ENCODE measurements around the gene TRDN.
"Not testable (repeated sequence)": the region's sequence is repeated elsewhere in the genome, so short reads cannot be mapped to it uniquely, and the experiment has no call there.

The TRDN gene

DNA sequence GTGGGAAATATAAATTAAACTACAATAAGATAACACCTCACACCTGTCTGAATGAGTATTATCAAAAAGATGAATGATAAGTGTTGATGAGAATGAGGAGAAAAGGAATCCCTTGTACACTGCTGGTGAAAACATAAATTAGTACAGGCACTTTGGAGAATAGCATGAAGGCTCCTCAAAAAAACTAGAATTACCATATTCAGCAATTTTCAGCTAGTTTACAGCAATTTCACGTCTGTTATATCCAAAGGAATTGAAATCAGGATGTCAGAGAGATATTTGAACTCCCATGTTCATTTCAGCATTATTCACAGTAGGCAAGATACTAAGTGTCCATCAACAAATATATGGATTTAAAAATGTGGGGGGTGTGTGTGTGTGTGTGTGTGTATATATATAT is 348.1 kb downstream of the TRDN start:
- no peak for DNase-seq (ENCODE audit: low read depth)

DNA sequence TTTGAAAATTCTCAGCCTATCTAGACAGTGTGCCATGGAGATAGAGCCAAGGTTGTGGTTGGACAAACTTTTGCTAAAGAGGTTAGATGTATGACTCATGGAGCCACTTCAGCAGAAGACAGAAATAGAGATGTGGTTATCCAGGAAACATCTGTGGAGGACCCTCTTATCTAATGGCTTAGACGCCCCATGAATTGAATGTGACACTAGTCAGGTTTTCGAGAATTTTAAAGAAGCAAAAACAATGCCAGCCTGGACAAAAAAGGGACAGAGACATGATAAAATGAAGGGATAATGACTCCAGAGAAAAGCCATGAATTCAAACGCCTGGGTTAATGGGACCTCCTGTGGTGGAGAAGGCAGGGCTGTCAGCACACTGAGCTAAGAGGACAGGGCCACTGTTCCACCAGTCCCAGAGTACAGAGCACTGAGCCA is 360.2 kb downstream of the TRDN start:
- DNase-seq (ENCODE audit: low read depth), result no peak

DNA sequence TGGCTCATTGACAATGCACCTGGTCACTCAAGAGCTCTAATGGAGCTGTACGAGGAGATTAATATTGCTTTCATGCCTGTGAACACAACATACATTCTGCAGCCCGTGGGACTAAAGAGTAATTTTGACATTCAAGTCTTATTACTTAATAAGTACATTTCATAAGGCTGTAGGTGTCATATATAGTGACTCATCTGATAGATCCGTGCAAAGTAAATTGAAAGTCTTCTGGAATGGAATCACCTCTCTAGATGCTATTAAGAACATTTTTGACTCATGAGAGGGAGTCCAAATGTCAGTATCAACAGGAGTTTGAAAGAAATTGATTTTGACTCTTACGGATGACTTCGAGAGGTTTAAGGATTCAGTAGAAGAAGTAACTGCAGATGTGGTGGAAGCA is 372.8 kb downstream of the TRDN start:
- no peak for DNase-seq (ENCODE audit: low read depth)

DNA sequence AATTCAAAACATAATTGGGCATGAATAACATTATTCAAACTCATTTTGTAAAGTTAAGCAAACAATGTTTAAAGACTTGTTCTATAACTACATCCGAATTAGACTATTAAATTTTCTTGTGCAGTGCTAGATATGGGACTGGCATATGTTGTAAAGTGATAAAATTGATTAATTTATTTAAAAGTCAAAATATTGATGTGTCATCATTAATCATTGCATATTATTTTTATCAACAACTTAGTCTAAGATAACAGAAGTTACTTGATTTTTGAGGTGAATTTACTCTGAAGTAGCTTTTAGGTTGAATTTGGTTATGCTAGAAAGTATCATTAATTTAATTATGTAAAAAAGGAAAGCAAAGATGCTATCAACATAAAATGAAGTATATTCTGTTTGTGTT is 396.1 kb downstream of the TRDN start:
- DNase-seq (ENCODE audit: low read depth), result no peak

DNA sequence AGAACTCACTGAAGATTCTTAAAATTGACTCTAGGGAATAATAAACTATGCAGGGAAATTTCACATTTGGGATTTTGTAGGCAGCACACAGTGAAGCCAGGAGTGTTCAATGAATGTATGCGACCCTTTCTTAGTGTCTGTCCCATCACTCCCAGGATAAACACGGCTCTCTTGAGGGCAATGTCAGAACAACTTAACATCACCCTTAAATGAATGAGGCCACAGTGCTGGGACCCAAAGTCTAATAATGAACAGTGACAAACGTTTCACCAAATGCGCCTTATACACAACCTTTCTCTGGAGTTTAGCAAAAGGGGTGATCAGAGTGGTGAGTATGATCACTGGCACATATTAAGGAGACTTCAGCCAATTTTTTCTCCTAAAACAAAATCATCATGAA is 403.4 kb downstream of the TRDN start:
- no peak for DNase-seq (ENCODE audit: low read depth)

DNA sequence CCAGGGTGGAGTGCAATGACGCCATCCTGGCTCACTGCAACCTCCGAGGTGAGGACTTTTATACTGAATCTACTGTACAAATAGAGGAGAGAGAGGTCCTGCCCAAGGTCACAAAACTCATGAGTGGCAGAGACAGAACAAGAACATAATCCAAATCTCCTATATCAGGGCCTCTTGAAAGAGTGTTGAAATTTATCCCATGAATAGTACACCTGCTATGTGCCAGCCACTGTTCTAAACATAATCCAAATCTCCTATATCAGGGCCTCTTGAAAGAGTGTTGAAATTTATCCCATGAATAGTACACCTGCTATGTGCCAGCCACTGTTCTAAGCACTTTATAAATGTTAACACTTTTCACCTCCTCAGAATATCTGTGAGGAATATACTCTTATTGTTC is 409.0 kb downstream of the TRDN start:
- DNase-seq (ENCODE audit: low read depth), result not testable (repeated sequence)

DNA sequence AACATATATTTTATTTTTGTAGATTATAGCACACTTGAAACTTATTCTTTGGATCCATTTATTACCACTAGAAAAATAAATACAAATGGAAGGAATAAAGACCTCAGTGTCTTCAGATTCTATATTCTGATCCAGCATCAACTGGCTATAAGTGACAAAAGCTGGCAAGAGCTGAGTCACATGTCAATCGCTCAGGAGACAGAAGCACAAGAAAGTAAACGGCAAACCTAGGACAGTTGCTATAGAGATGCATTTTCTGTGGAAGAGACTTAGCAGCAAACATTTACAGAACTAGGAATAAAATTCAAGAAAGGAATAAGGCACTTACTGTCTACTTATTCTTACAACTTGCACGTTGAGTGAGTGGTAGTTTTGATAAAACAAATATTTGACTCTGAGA is 410.4 kb downstream of the TRDN start:
- DNase-seq (ENCODE audit: low read depth), result no peak

DNA sequence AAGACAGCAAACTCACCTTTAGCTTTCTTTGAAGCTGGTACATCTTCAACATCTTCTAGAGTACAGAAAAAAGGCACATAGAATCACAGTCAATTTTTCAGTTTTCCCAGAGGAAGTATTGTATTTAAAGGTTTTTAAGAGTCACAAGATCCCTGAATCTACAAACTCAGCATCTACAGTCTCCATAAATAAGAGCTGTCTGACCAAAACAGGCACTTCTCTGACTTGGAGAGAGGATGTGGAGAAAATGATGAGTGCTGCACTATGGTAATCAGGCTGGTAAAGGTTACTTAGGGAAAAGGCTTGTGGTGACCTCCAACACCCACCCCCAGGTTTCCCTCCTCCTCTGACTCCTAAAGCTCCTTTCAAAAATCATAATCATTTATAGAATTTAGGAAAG is 412.7 kb downstream of the TRDN start:
- DNase-seq (ENCODE audit: low read depth), result no peak

DNA sequence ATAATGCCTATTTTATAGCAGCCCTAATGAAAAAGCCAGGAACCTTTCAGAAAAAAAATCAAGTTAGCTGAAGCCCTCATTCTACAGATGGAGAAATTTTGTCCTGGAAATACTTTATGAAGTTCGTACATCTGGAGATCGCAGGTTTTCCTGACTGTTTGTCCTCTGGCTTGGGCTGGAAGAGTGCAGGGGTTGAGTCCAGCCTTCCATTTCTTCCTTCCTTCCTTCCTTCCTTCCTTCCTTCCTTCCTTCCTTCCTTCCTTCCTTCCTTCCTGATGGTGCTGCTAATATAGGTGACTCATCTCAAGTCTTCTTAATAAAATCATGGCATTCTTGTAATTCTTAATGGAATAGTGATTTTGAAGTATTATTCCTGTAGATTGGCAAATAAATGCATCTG is 413.3 kb downstream of the TRDN start:
- no peak for DNase-seq (ENCODE audit: low read depth)

DNA sequence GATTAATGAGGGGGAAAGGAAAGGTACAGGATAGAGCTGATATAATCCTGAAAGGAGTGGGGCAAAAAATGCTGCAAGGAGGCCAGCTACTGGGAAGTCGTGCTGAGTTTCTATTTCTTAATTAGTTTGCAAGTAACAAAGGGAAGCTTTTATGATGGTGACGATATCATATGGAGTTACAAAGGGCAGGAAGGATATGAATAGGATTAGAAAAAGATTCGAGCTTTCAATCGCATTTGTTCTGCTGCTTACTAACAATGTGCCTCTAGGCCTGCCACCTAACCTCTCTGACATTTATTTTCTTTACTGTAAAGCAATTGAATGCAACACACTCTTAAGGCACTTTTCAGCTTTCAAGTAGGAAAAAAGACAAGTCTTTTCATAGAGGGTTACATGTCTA is 421.5 kb downstream of the TRDN start:
- no peak for DNase-seq (ENCODE audit: low read depth)

DNA sequence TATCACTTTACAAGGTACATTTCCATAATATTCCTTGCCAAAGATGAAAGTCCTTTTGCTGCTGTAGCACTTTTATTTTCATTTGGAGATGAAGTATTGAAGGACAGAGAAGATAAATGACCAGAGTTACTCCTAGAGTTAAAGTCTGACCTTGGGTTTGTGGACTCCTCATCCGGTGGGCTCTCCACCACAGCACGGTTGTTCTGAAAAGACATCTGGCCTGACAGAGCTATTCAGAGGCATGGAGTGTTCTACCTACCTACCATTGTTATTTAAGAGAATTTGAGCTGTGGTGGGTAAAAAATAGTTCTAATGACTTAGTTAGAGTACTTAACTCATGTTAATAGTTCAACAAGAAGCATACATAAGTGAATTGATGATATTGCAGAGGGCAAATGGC is 422.3 kb downstream of the TRDN start:
- DNase-seq (ENCODE audit: low read depth), result no peak

DNA sequence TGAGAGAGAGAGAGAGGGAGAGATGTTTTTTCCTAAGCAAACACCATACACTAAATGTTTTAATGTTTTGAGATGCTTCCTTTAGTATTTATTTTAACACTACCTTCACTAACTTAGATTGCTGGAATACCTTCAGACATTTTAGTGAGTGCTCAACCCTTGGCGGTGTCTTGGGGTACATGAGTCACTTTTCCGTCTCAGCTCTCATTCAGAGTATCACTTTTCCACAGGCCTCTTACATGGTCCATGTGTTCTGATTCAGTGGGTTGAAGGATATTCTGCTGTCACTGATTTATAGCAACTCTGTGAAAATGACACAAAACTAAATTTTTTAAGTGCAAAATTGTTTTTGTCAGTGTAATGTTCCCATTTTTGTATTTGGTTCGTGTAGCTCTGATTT is 422.8 kb downstream of the TRDN start:
- DNase-seq (ENCODE audit: low read depth), result no peak

DNA sequence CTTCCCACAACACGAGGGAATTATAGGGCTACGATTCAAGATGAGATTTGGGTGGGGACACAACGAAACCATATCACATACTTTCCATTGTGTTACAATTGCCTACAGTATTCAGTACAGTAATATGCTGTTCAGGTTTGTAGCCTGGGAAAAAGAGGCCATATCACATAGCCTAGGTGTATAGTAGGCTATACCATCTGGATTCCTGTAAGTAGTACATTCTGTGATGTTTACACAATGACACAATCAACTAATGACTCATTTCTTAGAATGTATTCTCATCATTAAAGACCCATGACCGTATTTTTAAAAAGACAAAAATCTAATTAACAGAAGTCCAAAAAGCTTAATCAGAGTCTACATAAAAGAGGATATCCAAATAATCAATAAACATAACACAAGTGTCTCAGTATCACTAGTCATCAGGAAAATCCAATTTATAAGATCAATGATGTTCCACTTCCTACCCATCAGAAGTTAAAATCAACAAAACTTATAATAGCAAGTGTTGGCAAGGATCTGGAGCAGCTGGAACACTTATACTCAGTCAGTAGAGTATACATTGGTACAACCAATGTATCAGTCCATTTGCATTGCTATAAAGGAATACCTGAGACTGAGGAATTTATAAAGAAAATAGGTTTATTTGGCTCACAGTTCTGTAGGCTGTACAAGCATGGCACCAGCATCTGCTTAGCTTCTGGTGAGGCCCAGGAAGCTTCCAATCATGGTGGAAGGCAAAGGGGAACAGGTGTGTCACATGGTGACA is 424.8 kb downstream of the TRDN start:
- no peak for DNase-seq (ENCODE audit: low read depth)

DNA sequence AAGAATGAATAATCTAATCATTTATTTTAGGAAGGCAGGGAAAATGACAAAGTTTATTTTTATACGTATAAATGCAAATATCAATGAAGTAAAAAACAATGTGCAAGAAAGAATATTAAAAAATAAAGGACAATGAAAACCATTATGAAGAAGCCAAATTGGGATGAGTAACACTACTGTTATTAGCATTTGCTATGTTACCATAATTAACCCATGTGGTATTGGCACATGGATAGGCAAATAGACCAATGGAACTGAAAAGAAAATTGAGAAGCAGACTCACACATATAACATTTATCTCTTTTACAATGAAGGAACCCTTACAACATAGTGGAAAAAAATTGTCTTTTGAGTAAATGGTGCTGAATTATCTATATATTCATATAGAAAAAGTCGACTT is 426.1 kb downstream of the TRDN start:
- no peak for DNase-seq (ENCODE audit: low read depth)

DNA sequence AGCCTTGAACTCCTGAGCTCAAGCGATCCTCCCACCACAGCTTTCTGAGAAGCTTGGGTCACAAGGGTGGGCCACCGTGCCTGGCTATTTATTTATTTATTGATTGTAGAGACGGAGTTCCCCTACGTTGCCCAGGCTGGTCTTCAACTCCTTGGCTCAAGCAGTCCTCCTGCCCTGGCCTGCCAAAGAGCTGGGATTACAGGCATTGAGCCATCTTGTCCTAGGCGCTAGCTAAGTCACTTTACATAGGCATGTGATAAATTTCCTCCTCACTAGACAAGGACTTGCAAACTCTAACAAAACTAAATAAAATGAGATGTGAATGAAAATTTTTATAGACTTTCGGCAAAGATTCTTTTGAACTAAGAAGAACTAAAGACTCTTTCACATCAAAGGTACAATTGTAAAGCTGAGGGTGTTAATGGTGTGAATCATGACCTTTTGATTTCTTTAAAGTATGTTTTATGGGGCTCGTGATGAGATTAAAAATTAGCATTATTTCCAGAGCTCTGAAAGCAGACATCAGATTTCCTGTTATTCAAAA is 428.7 kb downstream of the TRDN start:
- no peak for DNase-seq (ENCODE audit: low read depth)

DNA sequence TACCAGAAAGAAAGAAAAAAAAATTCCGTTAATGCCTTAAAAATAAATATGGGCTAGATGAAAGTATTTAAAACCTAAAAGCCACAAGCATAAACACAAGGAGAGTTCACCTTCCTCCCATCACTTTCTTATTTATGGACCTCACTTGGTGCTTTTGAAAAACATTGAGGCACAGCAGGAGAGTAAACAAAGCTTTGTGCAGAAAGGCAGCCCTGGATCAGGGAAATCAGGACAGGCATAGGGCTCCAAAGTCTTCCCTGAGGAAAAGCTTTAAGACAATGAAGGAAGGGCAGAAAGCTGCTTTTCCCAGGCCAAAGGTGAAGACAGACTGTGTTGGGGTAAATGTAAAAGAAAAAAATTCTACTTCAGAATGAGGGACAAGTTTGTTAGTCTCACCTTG is 432.8 kb downstream of the TRDN start:
- no peak for DNase-seq (ENCODE audit: low read depth)

DNA sequence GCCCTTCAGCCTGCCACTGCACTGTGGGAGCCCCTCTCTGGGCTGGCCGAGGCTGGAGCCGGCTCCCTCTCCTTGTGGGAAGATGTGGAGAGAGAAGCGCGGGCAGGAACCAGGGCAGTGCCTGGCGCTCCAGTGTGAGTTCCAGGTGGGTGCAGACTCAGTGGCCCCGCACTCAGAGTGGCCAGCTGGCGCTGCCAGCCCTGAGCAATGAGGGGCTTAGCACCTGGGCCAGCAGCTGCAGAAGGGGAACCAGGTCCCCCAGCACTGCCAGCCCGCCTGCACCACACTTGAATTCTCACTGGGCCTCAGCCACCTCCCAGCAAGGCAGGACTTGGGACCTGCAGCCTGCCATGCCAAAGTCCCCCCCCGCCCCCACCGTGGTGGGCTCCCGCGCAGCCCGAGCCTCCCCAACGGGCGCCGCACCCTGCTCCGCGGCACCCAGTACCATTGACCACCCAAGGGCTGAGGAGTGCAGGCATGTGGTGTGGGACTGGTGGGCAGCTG is 434.8 kb downstream of the TRDN start:
- no peak for DNase-seq (ENCODE audit: low read depth)

DNA sequence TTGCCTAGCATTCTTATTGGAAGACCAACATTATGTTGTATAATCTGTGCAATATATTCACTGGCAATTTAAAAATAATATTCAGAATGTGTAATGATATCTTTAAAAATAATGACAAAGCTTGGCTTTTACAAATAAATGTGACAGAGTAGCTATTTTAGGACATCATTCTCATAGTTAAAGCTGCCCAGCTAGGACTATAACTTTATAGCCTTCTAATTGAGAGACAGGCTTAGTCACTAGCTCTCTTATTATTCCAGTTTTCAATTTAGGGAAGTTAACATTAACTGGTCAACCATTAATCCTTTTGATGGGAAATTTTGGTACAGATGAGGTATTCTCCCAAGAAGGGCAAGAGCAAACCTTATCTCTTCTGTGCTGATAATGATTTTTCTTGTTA is 443.5 kb downstream of the TRDN start:
- DNase-seq (ENCODE audit: low read depth), result no peak

DNA sequence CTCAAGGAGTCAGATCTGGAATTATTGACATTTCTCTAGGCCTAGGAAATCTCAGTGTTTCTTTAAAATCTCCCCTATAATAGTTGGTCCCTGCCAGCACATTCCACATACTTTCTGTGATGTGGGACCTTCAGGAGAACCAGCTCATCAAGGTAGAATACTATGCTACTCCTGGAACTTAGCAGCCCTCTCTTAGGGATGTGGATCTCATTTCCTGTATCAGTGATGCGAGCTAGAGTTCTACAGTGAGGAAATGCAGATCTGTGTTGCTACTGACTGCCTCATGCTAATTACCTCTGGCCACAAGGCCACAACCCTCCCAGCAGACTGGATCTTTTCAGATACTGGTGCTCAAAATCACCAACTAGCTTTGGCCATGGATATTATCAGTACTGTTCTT is 446.9 kb downstream of the TRDN start:
- DNase-seq (ENCODE audit: low read depth), result no peak

DNA sequence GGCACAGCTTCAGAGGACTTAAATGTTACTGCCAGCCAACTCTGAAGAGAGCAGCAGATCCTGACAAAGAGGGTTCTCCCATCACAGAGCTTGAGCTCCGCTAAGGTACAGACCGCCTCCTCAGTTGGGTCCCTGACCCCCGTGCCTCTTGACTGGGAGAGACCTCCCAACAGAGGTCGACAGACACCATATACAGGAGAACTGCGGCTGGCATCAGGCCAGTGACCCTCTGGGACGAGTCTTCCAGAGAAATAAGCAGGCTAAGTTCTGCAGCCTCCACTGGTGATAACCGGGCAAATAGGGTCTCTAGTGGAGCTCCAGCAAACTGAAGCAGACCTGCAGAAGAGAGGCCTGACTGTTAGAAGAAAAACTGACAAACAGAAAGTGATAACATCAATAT is 453.8 kb downstream of the TRDN start:
- no peak for DNase-seq (ENCODE audit: low read depth)

DNA sequence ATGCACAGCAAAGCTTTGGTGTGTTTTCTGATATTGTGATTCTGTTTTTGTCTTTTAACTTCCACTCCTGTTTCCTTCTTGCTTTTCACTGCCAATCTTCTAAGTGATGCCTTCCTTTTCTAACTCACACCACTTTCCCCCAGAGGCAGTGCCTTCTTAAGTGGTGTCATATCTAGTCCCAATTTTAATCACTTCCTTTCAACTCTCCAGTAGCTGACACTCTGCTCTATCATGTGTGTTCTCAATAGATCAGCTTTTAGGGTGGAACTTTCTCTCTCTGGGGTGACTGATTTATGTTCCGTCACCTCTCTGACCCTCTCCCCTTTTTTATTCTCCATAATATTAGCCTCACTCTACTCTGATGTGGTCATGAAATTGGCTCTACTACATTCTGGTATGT is 460.0 kb downstream of the TRDN start:
- DNase-seq (ENCODE audit: low read depth), result no peak

DNA sequence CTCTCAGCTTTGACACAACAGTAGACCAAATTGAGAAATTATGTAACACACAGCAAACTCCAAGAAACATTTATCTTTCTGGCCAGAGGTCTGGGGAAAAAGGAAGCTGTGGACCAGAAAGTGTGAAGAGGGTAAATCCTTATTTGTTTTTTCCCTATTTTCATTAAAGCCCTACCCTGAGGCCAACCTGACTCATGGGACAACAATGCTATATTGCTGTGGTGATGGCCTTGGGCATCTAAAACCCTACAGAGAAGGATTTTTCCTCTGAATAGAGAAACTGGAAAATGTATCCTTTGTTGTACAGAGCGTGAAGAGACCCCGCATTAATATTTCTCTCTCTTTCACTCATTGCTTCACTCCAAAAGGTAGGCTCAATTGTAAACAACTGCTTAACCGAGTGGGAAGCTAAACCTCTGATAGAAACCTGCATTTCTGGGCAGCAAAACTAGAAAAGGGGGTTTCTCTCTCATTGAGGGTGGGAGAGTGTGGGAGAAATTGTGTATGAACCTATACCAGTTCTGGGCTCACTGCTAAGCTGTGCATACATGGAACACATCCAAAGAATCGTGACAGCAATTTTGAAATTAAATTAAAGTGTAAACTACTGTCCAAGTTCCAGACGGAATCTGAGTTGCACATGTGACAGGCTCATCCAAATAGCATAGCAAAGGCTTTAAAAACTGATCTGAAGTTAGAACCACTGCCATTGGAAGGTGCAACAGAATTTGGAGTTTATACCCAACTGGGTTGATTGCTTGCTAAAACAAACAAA is 465.2 kb downstream of the TRDN start:
- no peak for DNase-seq (ENCODE audit: low read depth)

DNA sequence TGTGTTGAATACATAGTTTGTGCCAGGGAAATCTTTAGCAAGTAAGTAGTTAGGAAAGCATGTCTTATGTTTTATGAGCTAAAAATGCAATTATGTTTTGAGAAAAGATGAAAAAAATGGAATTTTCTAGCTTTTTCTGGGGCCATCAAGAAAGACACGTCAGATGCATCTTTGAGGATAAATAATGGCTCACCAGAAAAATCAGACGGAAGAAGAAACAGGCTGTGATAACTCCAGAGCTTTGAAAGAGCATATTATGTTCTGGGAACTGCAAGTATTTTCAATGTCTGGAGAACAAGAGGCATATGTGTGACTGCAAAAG is 467.0 kb downstream of the TRDN start:
- DNase-seq (ENCODE audit: low read depth), result no peak
